Nephron (organoid): ENCODE data around the gene C1orf116.

ENCODE experiments used
- H3K27ac Mint-ChIP-seq, 3 experiments: 2 replicates each; pipeline ENCODE4 v1.8.0; 2020; ENCODE audit warnings: mixed read lengths in 3 of 3, mild to moderate bottlenecking in 2 of 3, moderate library complexity in 1 of 3
- H3K27me3 Mint-ChIP-seq: 2 replicates; pipeline ENCODE4 v1.8.0; 2021; ENCODE audit warnings: low read depth, mild to moderate bottlenecking, moderate library complexity, mixed read lengths
- H3K36me3 Mint-ChIP-seq: 2 replicates; pipeline ENCODE4 v1.8.0; 2020; ENCODE audit warnings: low read depth, mixed read lengths
- H3K4me1 Mint-ChIP-seq: 2 replicates; pipeline ENCODE4 v1.8.0; 2020; ENCODE audit warnings: mixed read lengths
- H3K4me3 Mint-ChIP-seq, 3 experiments: 2 replicates each; pipeline ENCODE4 v1.8.0; 2020; ENCODE audit warnings: mild to moderate bottlenecking in 3 of 3, mixed read lengths in 3 of 3, moderate library complexity in 2 of 3
- H3K9me3 Mint-ChIP-seq: 2 replicates; pipeline ENCODE4 v1.8.0; 2020; ENCODE audit warnings: mixed read lengths
- CTCF ChIP-seq, 3 experiments: fragments of 200-600 bp; sonication (generic); IDR thresholded peaks; one replicate each; pipeline ENCODE4 v1.5.0; 2021; ENCODE audit warnings: antibody characterized with exemption in 3 of 3; ENCODE audit not compliant: unreplicated experiment in 3 of 3

Gene C1orf116

GRCh38 chr1:206992790-206993189, 39.8 kb downstream of the C1orf116 start:
- no peak for TF ChIP-seq CTCF (IDR thresholded peaks at IDR 0.05; ENCODE audit: unreplicated experiment in 3 of 3)
- no peak overlapping the region for H3K4me3 Mint-ChIP-seq
- H3K4me1 Mint-ChIP-seq, result no peaks in the 10 kb centered on the region
- H3K27ac Mint-ChIP-seq, result peak overlapping the region; percentile 71 to 96 (median 81)
- H3K9me3 Mint-ChIP-seq, result no peaks in the 10 kb centered on the region
- no peaks in the 10 kb centered on the region for H3K36me3 Mint-ChIP-seq
- H3K27me3 Mint-ChIP-seq, result peaks cover 6% of the 10 kb centered on the region

- no peak overlapping the region for H3K4me3 Mint-ChIP-seq
- no peak overlapping the region for H3K27ac Mint-ChIP-seq
- H3K4me1 Mint-ChIP-seq, result no peaks in the 10 kb centered on the region
- peaks cover 25% of the 10 kb centered on the region for H3K27me3 Mint-ChIP-seq
- no peaks in the 10 kb centered on the region for H3K9me3 Mint-ChIP-seq
- H3K36me3 Mint-ChIP-seq, result no peaks in the 10 kb centered on the region
- TF ChIP-seq CTCF (IDR thresholded peaks at IDR 0.05; ENCODE audit: unreplicated experiment in 3 of 3), result no peak
These were observed 44.7 kb downstream of the C1orf116 start for GRCh38 chr1:206987873-206988272.

- Mint-ChIP-seq H3K27ac (no peak overlapping the region), H3K4me1 (no peaks in the 10 kb centered on the region), H3K36me3 (no peaks in the 10 kb centered on the region), H3K9me3 (no peaks in the 10 kb centered on the region), H3K27me3 (peaks cover 30% of the 10 kb centered on the region), H3K4me3 (no peak overlapping the region)
- TF ChIP-seq CTCF (IDR thresholded peaks at IDR 0.05; ENCODE audit: unreplicated experiment in 3 of 3), result no peak
These were observed 45.7 kb downstream of the C1orf116 start for GRCh38 chr1:206986885-206987284.

GRCh38 chr1:206986402-206986801, 46.2 kb downstream of the C1orf116 start:
- no peak overlapping the region for H3K4me3 Mint-ChIP-seq
- no peak for TF ChIP-seq CTCF (IDR thresholded peaks at IDR 0.05; ENCODE audit: unreplicated experiment in 3 of 3)
- no peaks in the 10 kb centered on the region for H3K36me3 Mint-ChIP-seq

GRCh38 chr1:206985162-206985749, 47.3 kb downstream of the C1orf116 start:
- Mint-ChIP-seq H3K4me1 (no peaks in the 10 kb centered on the region), H3K4me3 (no peak overlapping the region), H3K36me3 (no peaks in the 10 kb centered on the region), H3K9me3 (no peaks in the 10 kb centered on the region), H3K27me3 (peaks cover 31% of the 10 kb centered on the region), H3K27ac (no peak overlapping the region)
- no peak for TF ChIP-seq CTCF (IDR thresholded peaks at IDR 0.05; ENCODE audit: unreplicated experiment in 3 of 3)

More at GRCh38 chr1:206986402-206986801, 46.2 kb downstream of the C1orf116 start:
- H3K27ac Mint-ChIP-seq, result no peak overlapping the region
- no peaks in the 10 kb centered on the region for H3K4me1 Mint-ChIP-seq
- H3K27me3 Mint-ChIP-seq, result peaks cover 31% of the 10 kb centered on the region
- no peaks in the 10 kb centered on the region for H3K9me3 Mint-ChIP-seq

GRCh38 chr1:206982216-206982615, 50.3 kb downstream of the C1orf116 start:
- H3K4me3 Mint-ChIP-seq, result no peak overlapping the region
- no peaks in the 10 kb centered on the region for H3K9me3 Mint-ChIP-seq
- H3K27ac Mint-ChIP-seq, result no peak overlapping the region
- H3K4me1 Mint-ChIP-seq, result no peaks in the 10 kb centered on the region
- H3K36me3 Mint-ChIP-seq, result no peaks in the 10 kb centered on the region
- H3K27me3 Mint-ChIP-seq, result peaks cover 35% of the 10 kb centered on the region
- TF ChIP-seq CTCF (IDR thresholded peaks at IDR 0.05; ENCODE audit: unreplicated experiment in 3 of 3), result peak; percentile 68 to 72 (median 71)
